Mucosa of rectum (tissue), 2 donors: Measurements from ENCODE around the gene SDC4.

ENCODE experiments used
- H3K27ac ChIP-seq, 2 donors: one replicate each; pipeline ENCODE4 v1.7.0; 2013; ENCODE audit warnings: inconsistent platforms in 2 of 2, low read depth in 2 of 2, low read length in 2 of 2
- H3K27me3 ChIP-seq, 2 donors: one replicate each; pipeline ENCODE4 v1.7.0; 2013; ENCODE audit warnings: low read length in 2 of 2; ENCODE audit not compliant: control insufficient read depth in 2 of 2, insufficient read depth in 2 of 2
- H3K36me3 ChIP-seq, 2 donors: one replicate each; pipeline ENCODE4 v1.7.0; 2013; ENCODE audit warnings: low read length in 2 of 2; ENCODE audit not compliant: control insufficient read depth in 2 of 2, insufficient read depth in 2 of 2
- H3K4me1 ChIP-seq, 2 donors: one replicate each; pipeline ENCODE4 v1.7.0; 2013; ENCODE audit warnings: low read length in 2 of 2, mild to moderate bottlenecking in 1 of 2; ENCODE audit not compliant: control insufficient read depth in 2 of 2, insufficient read depth in 2 of 2
- H3K4me3 ChIP-seq, 2 donors: one replicate each; pipeline ENCODE4 v1.7.0; 2013; ENCODE audit warnings: low read length in 2 of 2
- H3K9ac ChIP-seq, 2 donors: one replicate each; pipeline ENCODE4 v1.7.0; 2013; ENCODE audit warnings: low read length in 2 of 2, low read depth in 1 of 2, mild to moderate bottlenecking in 1 of 2
- H3K9me3 ChIP-seq, 2 donors: one replicate each; pipeline ENCODE4 v1.7.0; 2013; ENCODE audit warnings: low read length in 2 of 2; ENCODE audit not compliant: control insufficient read depth in 2 of 2
- donor health status: healthy.
- donor health status: Normal muscosa, but diverticular disease.

The SDC4 gene

DNA sequence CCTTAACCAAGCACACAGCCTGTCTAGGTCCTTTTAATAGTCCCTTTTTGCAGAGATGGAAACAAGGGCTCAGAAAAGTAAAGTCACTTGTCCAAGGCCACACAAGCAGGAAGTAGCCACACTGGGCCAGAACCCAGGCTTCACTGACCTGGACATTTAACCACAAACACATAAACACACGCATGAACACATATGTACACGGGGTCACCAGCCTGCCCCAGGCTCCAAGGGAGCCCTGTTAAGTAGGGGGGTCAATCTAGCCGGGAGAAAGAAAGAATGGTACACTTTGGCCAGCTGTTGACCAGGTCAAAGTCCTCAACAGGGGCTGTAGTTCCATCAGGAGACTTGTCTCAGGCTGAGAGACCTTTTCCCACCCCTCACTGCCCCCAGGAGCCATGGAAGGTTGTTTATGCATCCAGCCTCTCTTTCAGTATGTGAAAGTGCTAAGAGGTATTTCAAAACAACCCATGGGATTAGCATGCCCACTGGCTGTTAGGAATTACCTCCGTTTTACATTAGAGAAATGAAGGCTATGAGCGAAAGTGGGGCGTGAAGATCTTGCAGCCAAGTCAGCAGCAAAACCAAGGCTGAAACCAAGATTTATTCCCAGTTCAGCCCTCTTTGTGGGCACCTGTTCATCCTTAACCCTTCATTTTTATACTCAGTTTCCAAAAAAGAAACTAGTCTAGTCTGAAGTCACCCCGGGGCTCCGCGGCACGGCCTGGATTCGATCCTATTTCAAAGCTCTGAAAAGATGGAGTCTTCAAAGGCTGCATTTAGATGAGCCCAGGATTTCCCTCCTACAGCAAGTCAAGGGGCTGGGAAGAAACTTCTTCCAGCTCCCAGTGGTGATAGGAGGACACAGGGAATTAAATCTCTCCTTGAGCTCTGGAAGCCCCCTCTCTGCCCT is 9.8 kb downstream of the SDC4 start:
- Histone ChIP-seq H3K27me3 (no peaks in the 10 kb centered on the region), H3K4me3 (peak overlapping the region; percentile 28 to 44), H3K9me3 (no peaks in the 10 kb centered on the region), H3K9ac (peak overlapping the region; percentile 34 to 56), H3K36me3 (peaks cover 6 to 15% of the 10 kb centered on the region in 2 donors), H3K4me1 (peaks cover 64 to 72% of the 10 kb centered on the region in 2 donors), H3K27ac (peak overlapping the region; percentile 82 to 83)

DNA sequence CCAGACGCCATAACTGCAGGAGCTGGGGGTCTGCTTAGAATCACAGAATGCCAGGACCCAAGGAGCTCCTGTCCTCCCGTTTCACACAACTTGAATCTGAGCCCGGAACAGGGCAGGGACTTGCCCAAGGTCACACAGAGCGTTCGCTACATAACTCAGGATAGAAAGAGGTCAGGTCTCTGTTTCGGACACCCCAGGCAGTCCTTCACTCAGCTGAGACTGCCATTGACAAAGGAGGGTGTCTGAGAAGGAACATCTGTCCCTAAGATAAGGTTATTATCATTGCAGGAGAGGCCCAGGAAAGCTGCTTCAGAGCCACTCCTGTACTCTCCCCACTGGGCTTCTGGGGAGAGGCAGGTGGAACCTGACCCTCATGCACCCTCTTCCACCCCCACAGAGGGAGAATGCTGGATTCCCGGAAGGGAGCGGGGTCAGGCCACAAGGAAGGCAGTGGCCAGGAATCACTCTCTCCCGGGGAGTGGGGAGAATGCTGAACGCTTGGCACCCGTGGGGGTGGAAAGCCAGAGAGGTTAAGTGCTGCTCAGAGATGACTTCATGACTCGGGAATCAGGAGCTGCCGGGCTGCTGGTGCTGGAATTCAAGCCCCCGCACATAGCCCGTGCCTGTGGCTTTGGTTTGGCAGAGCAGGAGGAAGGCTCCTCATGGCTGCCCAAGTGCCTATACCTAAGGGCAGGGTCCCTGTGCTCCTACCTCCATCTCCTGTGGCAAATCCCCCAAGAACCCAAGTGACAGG is 10.7 kb downstream of the SDC4 start:
- peak overlapping the region; percentile 82 to 83 for H3K27ac ChIP-seq
- peak overlapping the region; percentile 23 to 28 for H3K4me3 ChIP-seq
- no peaks in the 10 kb centered on the region for H3K9me3 ChIP-seq
- H3K27me3 ChIP-seq = no peaks in the 10 kb centered on the region
- H3K9ac ChIP-seq = peak overlapping the region; percentile 34 to 56
- H3K4me1 ChIP-seq = peaks cover 56 to 64% of the 10 kb centered on the region in 2 donors
- H3K36me3 ChIP-seq = peaks cover 12 to 21% of the 10 kb centered on the region in 2 donors

DNA sequence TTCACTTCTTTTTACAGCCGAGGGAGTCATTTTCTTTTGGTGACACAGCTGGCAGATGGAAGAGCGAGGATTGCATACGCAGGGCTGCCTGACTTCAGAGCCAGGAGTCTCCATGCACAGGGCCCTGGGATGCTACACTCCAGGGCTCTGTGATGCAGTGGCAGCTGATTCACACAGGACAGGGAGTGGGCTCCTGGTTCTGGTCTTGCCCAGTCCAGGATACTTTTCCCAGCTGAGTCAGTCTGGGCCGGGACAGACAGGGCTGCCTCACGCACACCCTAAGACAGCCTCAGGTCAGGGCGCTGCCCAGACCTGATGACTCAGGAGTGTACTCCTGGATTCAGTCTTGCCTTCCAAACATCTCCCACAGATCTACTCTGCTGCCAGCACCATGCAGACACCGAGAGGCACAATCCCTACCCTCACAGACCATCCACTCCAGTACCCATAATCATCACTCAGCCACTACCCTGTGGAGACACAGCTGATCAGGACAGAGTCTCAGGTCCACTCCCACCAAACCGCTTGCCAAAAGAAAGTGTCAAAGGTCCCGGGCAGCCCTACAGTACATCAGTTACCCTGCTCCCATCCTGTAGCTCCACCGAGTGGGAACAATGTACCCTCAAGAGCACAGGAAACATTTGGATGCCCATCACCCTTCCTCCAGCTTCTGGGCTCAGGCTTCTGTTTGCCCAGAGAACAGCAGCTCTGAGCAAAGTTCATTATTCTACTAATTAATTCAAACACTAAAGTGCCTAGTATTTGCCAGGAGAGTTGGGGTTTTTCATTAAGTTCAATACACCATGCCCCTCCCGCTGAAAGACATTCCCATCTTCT is 11.5 kb downstream of the SDC4 start:
- Histone ChIP-seq H3K27ac (peak overlapping the region; percentile 82 to 83), H3K4me1 (peaks cover 49 to 56% of the 10 kb centered on the region in 2 donors), H3K27me3 (no peaks in the 10 kb centered on the region), H3K4me3 (peak overlapping the region in 1 of 2 donors; percentile 23), H3K9ac (peak overlapping the region in 1 of 2 donors; percentile 56), H3K9me3 (no peaks in the 10 kb centered on the region), H3K36me3 (peaks cover 15 to 25% of the 10 kb centered on the region in 2 donors)

DNA sequence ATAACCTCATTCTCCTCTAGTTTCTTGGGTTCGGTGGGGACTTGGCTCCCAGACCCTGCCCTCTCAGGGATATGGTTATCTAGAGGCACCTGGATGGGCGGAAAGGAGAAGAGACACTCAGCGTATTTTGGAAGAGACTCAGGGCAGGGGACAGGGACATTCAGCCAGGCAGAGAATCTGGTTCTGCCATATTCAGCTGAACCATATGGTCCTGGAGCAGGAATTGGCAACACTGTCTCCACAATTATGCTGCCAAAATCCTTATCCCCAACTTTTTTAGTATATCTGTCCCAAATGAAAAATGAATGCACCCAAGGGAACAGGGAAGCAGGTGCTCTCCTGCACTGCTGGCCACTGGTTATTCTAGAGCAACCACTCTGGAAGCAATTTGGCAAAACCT is 17.7 kb downstream of the SDC4 start:
- Histone ChIP-seq H3K9ac (no peak overlapping the region), H3K4me3 (no peak overlapping the region), H3K36me3 (peaks cover 57 to 62% of the 10 kb centered on the region in 2 donors), H3K27me3 (no peaks in the 10 kb centered on the region), H3K27ac (no peak overlapping the region), H3K9me3 (no peaks in the 10 kb centered on the region), H3K4me1 (no peaks in the 10 kb centered on the region)

DNA sequence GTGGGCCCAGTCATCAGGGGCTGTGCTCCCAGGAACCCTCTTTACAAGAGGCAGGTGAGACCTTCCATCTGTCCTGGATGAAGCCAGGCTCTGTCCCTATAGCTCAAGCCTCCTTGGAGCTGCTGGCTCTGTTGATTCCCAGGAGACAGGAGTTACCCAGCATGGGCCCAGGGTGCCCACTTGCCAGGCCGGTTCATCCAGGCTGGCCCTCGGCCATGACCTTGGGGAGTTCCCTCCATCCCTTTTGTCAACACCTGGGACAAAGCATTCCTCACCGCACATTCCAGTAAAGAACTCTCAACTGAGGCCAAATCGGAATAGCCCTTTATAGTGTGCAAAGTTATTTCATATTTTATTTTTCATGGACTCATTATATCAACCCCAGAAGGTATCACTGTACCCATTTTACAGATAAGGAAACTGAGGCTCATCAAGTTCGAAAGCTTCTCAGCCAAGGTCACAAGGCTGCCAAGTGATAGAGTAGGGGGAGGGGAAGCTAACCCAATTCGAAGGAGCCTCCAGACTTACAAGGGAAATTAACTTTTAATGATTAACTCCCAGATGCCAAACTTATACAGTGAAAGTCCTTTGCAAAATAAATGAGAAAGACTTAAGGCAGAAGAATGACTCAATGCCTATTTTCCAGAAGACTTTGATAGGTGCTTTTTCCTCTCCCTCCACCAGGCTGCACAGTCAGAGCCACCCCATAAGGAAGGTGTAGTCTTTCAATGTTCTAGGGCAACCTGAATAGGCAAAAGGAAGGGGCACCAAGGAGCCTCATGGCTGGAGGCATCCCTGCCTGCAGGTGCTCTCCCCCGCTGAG is 18.5 kb downstream of the SDC4 start:
- Histone ChIP-seq H3K27ac (no peak overlapping the region), H3K36me3 (peaks cover 58 to 59% of the 10 kb centered on the region in 2 donors)

DNA sequence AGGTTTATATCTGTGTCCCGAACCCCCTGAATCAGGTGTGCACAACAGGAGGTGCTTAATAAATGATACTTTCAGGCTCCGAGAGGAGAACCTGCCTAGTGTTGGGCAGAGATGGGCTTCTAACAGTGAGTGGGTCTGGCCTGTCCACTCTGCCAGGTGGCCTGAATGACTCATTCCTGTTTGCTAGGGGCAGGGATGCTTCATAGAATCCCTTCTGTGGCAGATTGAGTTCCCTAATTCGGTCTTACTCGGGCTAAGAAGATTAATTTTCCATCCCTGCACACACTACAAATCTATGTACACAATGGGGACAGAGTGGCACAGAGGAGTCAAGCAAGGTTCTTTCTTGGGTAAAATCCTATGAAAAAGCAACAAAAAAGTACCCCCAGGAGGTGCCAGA is 19.8 kb downstream of the SDC4 start:
- H3K4me1 ChIP-seq = no peaks in the 10 kb centered on the region
- H3K27me3 ChIP-seq = no peaks in the 10 kb centered on the region
- H3K9ac ChIP-seq = no peak overlapping the region
- no peak overlapping the region for H3K4me3 ChIP-seq
- peaks cover 58 to 63% of the 10 kb centered on the region in 2 donors for H3K36me3 ChIP-seq
- H3K9me3 ChIP-seq = no peaks in the 10 kb centered on the region
- no peak overlapping the region for H3K27ac ChIP-seq

More for the DNA sequence above, 18.5 kb downstream of the SDC4 start:
- Histone ChIP-seq H3K9me3 (no peaks in the 10 kb centered on the region), H3K27me3 (no peaks in the 10 kb centered on the region), H3K4me3 (no peak overlapping the region), H3K4me1 (no peaks in the 10 kb centered on the region), H3K9ac (no peak overlapping the region)

DNA sequence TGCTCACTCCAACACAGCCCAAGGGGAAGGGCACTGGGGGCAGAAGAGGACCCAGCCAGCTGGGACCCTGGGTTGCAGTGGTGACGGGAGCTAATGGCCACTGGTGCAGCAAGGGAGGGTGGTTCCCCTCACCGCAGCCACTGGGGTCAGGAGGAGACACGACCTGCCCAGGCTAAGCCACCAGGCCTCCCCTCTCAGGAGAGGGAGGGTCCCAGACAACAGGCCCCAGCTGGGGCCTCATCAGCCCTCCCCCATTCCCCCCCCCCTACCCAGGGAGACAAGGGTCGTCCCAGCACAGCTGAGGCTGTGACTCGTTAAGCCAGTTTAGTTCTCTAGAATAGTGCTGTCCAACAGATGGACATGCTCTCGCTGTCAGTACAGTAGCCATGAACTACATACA is 22.9 kb downstream of the SDC4 start:
- Histone ChIP-seq H3K27ac (no peak overlapping the region), H3K27me3 (no peaks in the 10 kb centered on the region), H3K9ac (no peak overlapping the region), H3K36me3 (peaks cover 36 to 44% of the 10 kb centered on the region in 2 donors), H3K9me3 (no peaks in the 10 kb centered on the region), H3K4me3 (no peak overlapping the region), H3K4me1 (peaks cover 0 to 18% of the 10 kb centered on the region in 2 donors)

DNA sequence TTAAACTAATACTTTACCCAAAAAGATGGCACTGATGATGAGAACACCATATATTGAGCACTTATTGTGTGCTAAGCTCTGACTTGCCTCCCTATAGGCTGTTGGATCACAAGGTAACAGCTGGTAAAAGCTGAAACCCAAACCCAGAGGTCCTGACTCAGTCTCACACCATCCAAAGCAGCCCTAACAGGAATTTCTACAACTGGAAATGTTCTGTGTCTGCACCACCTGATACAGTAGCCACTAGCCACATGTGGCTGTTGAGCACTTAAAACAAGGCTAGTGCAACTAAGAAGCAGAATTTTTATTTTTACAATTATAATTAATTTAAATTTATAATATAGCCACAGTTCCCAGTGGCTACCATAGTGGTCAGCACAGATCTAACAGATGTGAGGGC is 24.5 kb downstream of the SDC4 start:
- Histone ChIP-seq H3K9ac (no peak overlapping the region), H3K4me1 (peaks cover 0 to 18% of the 10 kb centered on the region in 2 donors), H3K27ac (no peak overlapping the region), H3K4me3 (no peak overlapping the region), H3K36me3 (peaks cover 21 to 30% of the 10 kb centered on the region in 2 donors), H3K27me3 (no peaks in the 10 kb centered on the region), H3K9me3 (no peaks in the 10 kb centered on the region)

DNA sequence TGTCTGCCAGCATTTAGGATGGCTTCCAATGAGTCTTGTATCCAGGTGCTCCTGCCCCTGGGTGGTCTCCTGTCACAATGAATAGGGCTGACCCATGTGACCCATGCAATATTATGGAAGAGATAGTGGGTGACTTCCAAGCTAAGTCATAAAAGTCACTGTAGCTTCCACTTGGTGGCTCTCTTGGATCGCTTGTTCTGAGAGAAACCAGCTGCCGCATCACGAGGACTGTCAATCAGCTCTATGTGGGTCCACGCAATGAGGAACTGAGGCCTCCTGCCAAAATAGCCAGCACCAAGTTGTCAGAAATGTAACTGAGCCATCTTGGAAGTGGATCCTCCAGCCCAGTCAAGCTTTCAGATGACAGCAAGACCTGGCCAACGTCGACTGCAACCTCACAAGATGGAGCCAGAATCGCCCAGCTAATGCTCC is 25.3 kb downstream of the SDC4 start:
- H3K27me3 ChIP-seq = peaks cover 0 to under 1% of the 10 kb centered on the region in 2 donors
- H3K4me1 ChIP-seq = peaks cover 0 to 18% of the 10 kb centered on the region in 2 donors
- H3K9ac ChIP-seq = no peak overlapping the region
- peaks cover 13 to 23% of the 10 kb centered on the region in 2 donors for H3K36me3 ChIP-seq
- H3K27ac ChIP-seq = peak overlapping the region in 1 of 2 donors; percentile 34
- H3K4me3 ChIP-seq = no peak overlapping the region
- no peaks in the 10 kb centered on the region for H3K9me3 ChIP-seq
